ENCODE measurements around the gene NRARP. TPM values are rescaled to one million over a fixed set of nuclear protein-coding genes. Genes with fewer than 3 reads are reported as not detected.

Gene NRARP
- total and polyA plus RNA-seq, 2 of the 13 experiments (the other 11 are each of a cell fraction or from before 2014, with no cell fraction given) = 0.22 to 0.46 TPM

DNA sequence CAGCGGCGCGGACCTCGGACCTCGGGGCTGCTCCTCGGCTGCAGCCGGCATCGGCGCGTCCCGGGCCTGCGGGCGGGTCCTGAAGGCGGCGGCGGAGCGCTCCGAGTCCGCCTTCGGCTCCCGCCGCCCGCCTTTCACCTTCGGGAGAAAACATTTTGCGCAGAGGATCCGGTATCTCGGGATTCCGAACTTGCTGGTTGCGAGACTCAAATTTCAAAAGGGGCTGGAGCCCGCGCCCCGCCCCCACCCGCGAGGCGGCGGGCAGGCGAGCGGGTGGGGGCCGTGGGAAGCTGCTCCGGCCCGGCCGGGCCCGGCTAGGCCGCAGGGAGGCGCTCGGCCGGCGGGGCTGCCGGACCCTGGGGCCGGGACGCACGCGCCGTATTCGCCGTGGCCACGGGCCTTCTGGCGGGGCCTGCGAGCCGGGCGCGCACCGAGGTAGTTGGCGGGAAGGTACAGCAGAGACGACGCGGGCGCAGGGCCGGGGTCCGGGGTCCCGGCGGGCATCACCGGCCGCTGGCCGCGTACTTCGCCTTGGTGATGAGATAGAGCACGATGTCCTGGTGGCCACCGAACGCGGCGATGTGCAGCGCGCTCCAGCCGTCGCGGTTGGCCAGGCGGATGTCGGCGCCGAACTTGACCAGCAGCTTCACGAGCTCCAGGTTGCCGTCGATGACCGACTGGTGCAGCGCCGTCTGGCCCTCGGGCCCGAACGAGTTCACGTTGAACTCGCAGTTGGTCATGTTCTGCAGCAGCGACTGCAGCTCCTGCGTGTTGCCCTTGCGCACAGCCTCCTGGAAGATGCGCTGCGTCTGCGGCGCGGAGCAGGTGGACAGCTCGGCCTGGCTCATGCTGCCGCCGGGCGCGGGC is 757 bp downstream of the NRARP start (continued):
- TF ChIP-seq JUND (CRISPR knock-in tag; IDR thresholded peaks at IDR 0.05) (no peak), MXD1 (CRISPR knock-in tag; IDR thresholded peaks at IDR 0.05) (peak; percentile 28; the same call in 1 of the 2 replicates), MAZ (IDR thresholded peaks at IDR 0.05; ENCODE audit: borderline replicate concordance, low read depth, low read length) (no peak), MAZ (CRISPR knock-in tag; IDR thresholded peaks at IDR 0.05; ENCODE audit: low read depth) (0 out of 2 replicates have a peak, but pooled peaks have one; percentile 47), GMEB2 (CRISPR knock-in tag; IDR thresholded peaks at IDR 0.05; ENCODE audit: low read depth) (no peak), ZZZ3 (CRISPR knock-in tag; IDR thresholded peaks at IDR 0.05; ENCODE audit: borderline replicate concordance) (no peak), NCOA1 (CRISPR knock-in tag; IDR thresholded peaks at IDR 0.05) (no peak), ZNF644 (CRISPR knock-in tag; IDR thresholded peaks at IDR 0.05; ENCODE audit: low read depth) (no peak), RARG (CRISPR knock-in tag; IDR thresholded peaks at IDR 0.05; ENCODE audit: low read depth) (no peak), BHLHE40 (IDR thresholded peaks at IDR 0.05; ENCODE audit: low read length) (no peak), REL (CRISPR knock-in tag; conservative IDR thresholded peaks at IDR 0.05) (0 out of 2 replicates have a peak, but pooled peaks have one; percentile 54), DMTF1 (CRISPR knock-in tag; IDR thresholded peaks at IDR 0.05) (no peak), ZBTB38 (CRISPR knock-in tag; IDR thresholded peaks at IDR 0.05) (0 out of 2 replicates have a peak, but pooled peaks have one; percentile 21), EP300 (IDR thresholded peaks at IDR 0.05; ENCODE audit: low read depth in 2 of 2, low read length in 2 of 2) (no peak), EP300 (CRISPR knock-in tag; IDR thresholded peaks at IDR 0.05; ENCODE audit: borderline replicate concordance) (no peak), ZNF674 (CRISPR knock-in tag; IDR thresholded peaks at IDR 0.05; ENCODE audit: low read depth) (0 out of 2 replicates have a peak, but pooled peaks have one; percentile 33), DNMT1 (CRISPR knock-in tag; IDR thresholded peaks at IDR 0.05) (no peak), HNF1B (CRISPR knock-in tag; IDR thresholded peaks at IDR 0.05) (no peak), HNRNPH1 (optimal IDR thresholded peaks at IDR 0.05; ENCODE audit: low read depth, low read length) (no peak)
- TF ChIP-seq, protein P1, sequence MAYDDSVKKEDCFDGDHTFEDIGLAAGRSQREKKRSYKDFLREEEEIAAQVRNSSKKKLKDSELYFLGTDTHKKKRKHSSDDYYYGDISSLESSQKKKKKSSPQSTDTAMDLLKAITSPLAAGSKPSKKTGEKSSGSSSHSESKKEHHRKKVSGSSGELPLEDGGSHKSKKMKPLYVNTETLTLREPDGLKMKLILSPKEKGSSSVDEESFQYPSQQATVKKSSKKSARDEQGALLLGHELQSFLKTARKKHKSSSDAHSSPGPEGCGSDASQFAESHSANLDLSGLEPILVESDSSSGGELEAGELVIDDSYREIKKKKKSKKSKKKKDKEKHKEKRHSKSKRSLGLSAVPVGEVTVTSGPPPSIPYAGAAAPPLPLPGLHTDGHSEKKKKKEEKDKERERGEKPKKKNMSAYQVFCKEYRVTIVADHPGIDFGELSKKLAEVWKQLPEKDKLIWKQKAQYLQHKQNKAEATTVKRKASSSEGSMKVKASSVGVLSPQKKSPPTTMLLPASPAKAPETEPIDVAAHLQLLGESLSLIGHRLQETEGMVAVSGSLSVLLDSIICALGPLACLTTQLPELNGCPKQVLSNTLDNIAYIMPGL (CRISPR knock-in tag; IDR thresholded peaks at IDR 0.05; ENCODE audit: borderline replicate concordance in 1 of 2, low read depth in 1 of 2) = 0 out of 4 replicates have a peak, but pooled peaks of 1 of the 2 experiments have one; percentile 33
